Astrocyte (in vitro differentiated cells and primary cell): ENCODE measurements around the gene CA12. TPM values are rescaled to one million over a fixed set of nuclear protein-coding genes. Genes with fewer than 3 reads are reported as not detected.

Source experiments
- DNase-seq: peaks from one replicate; pipeline ENCODE4 v3.0.0-alpha.2; 2010; ENCODE audit warnings: low read depth
- FAIRE-seq: peaks from 2 replicates; lab custom pipeline; 2011; peaks lifted over from hg19 to GRCh38; lab: Jason Lieb, UNC
- H2AFZ ChIP-seq: 2 replicates; pipeline ENCODE4 v1.6.0; 2012; ENCODE audit warnings: low read depth, low read length, inconsistent platforms
- H3K27ac ChIP-seq: 2 replicates; pipeline ENCODE4 v1.5.1; 2011; ENCODE audit warnings: low read depth, low read length, inconsistent platforms
- H3K27me3 ChIP-seq: 2 replicates; pipeline ENCODE4 v1.6.0; 2011; ENCODE audit warnings: low read length, inconsistent platforms; ENCODE audit not compliant: insufficient read depth
- H3K36me3 ChIP-seq: 2 replicates; pipeline ENCODE4 v1.5.1; 2011; ENCODE audit warnings: low read length, inconsistent platforms; ENCODE audit not compliant: insufficient read depth
- H3K4me1 ChIP-seq: 2 replicates; pipeline ENCODE4 v1.5.1; 2011; ENCODE audit warnings: low read length, inconsistent platforms; ENCODE audit not compliant: insufficient read depth
- H3K4me2 ChIP-seq: 2 replicates; pipeline ENCODE4 v1.6.0; 2012; ENCODE audit warnings: low read length, inconsistent platforms
- H3K4me3 ChIP-seq: 2 replicates; pipeline ENCODE4 v1.5.1; 2011; ENCODE audit warnings: low read depth, mild to moderate bottlenecking, low read length, inconsistent platforms; ENCODE audit not compliant: insufficient read depth
- H3K79me2 ChIP-seq: 2 replicates; pipeline ENCODE4 v1.6.0; 2012; ENCODE audit warnings: mild to moderate bottlenecking, low read length, inconsistent platforms; ENCODE audit not compliant: insufficient read depth
- H3K9ac ChIP-seq: 2 replicates; pipeline ENCODE4 v1.6.0; 2012; ENCODE audit warnings: mild to moderate bottlenecking, low read length, inconsistent platforms
- H3K9me3 ChIP-seq: 2 replicates; pipeline ENCODE4 v1.5.1; 2012; ENCODE audit warnings: low read depth, mild to moderate bottlenecking, low read length, inconsistent platforms; ENCODE audit not compliant: insufficient read depth
- H4K20me1 ChIP-seq: 2 replicates; pipeline ENCODE4 v1.6.0; 2012; ENCODE audit warnings: low read length, inconsistent platforms; ENCODE audit not compliant: insufficient read depth
- H3K27ac Mint-ChIP-seq: one replicate; pipeline ENCODE4 v1.8.0; 2021; ENCODE audit warnings: mild to moderate bottlenecking, mixed read lengths; ENCODE audit not compliant: unreplicated experiment
- H3K27me3 Mint-ChIP-seq: one replicate; pipeline ENCODE4 v1.8.0; 2021; ENCODE audit warnings: low read depth, mixed read lengths; ENCODE audit not compliant: unreplicated experiment
- H3K36me3 Mint-ChIP-seq: one replicate; pipeline ENCODE4 v1.8.0; 2021; ENCODE audit warnings: low read depth, mixed read lengths; ENCODE audit not compliant: unreplicated experiment
- H3K4me1 Mint-ChIP-seq: one replicate; pipeline ENCODE4 v1.8.0; 2021; ENCODE audit warnings: low read depth, mixed read lengths; ENCODE audit not compliant: unreplicated experiment
- H3K4me3 Mint-ChIP-seq: one replicate; pipeline ENCODE4 v1.8.0; 2021; ENCODE audit warnings: mild to moderate bottlenecking, moderate library complexity, mixed read lengths; ENCODE audit not compliant: unreplicated experiment
- H3K9me3 Mint-ChIP-seq: one replicate; pipeline ENCODE4 v1.8.0; 2021; ENCODE audit warnings: mild to moderate bottlenecking, mixed read lengths; ENCODE audit not compliant: unreplicated experiment
- EZH2 ChIP-seq: IDR thresholded peaks from 2 replicates; pipeline ENCODE4 v1.6.1; 2012; ENCODE audit warnings: mild to moderate bottlenecking, low read length, inconsistent platforms; ENCODE audit not compliant: insufficient read depth
- total RNA-seq: library from RNA; stranded (reverse); gene quantifications from 2 replicates; pipeline ENCODE4 v1.2.1, GENCODE V29; 2021
- TF ChIP-seq, protein P1 (sequence below): IDR thresholded peaks from 2 replicates; pipeline ENCODE4 v1.5.1; 2011; ENCODE audit warnings: low read depth, mild to moderate bottlenecking, inconsistent platforms, low read length, moderate library complexity; ENCODE audit not compliant: insufficient read depth

CA12 gene
- total RNA-seq, 1 donor from 2014 or later, result 0.54 TPM

DNA sequence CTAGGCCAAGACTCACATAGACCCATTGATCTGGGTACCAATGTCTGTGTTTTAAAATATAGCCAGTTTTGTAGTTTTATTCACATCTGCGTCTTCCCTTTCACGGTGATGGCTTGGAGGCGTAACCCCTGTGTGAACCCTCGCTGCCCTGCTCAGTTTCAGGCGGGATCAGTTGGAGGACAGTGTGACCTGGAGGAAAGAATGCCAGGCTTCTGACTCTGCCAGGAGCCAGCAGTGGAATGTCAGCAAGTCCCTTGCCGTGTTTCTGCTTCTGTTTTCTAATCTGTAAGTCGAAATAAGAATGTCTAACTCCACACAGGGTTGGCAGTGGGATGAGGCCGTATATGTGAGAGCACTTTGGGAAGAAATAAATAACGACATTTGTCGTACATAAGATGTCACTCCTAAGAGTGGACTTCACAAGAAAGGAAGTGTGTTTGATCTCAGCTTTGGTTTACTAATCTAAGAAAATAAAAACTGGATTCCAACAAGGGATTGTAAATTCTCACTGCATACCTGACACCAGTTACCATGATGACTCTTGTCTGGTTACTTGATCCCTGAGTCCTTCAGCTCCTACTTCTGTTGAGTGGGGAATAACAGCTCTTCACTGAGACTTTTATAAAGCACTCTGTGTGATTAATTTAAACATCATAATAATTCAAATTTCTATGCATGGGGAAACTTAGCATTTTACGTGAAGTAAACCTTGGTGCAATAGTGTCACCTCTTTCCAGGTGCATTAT lies 6.3 kb upstream of the CA12 start:
- H3K9me3 Mint-ChIP-seq, result peaks cover 5% of the 10 kb centered on the region
- H3K79me2 ChIP-seq, result no peaks in the 10 kb centered on the region

DNA sequence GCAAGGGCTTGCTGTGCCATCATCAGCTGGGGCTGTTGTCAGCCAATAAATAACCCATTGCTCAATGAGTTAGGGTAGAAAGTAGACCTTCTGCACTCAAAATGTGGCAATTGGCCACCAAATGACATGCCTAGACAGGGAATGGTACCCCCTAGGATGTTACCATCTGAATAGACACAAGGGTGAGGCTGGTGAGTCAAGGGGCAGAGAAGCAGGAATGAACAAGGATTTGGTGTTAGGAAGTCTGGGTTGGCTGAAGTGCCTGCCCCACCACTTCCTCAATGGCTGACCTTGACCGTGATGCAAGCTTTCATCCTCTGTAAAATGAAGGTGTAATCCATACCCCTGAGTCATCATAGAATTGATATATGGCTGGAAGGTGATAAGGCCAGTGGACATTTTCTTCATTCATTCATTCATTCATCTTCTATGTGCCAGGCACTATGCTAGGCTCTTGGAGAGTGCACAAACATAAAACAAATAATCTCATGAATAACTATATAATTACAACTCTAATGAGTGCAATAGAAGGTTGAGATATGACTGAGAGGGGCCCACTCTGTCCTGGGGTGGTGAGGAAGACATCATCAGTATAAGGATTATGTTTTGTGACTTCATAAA lies 4.4 kb upstream of the CA12 start:
- no peak overlapping the region for H3K27ac ChIP-seq
- DNase-seq (no peak), FAIRE-seq (no peak)
- Mint-ChIP-seq H3K4me1 (peaks cover 3% of the 10 kb centered on the region), H3K36me3 (peaks cover 4% of the 10 kb centered on the region), H3K27me3 (peaks cover 74% of the 10 kb centered on the region), H3K27ac (no peak overlapping the region), H3K4me3 (no peak overlapping the region), H3K9me3 (peaks cover 5% of the 10 kb centered on the region)
- no peak overlapping the region for H3K4me3 ChIP-seq
- H3K9me3 ChIP-seq, result peaks cover 3% of the 10 kb centered on the region
- TF ChIP-seq EZH2, result no peak
- TF ChIP-seq, protein P1, sequence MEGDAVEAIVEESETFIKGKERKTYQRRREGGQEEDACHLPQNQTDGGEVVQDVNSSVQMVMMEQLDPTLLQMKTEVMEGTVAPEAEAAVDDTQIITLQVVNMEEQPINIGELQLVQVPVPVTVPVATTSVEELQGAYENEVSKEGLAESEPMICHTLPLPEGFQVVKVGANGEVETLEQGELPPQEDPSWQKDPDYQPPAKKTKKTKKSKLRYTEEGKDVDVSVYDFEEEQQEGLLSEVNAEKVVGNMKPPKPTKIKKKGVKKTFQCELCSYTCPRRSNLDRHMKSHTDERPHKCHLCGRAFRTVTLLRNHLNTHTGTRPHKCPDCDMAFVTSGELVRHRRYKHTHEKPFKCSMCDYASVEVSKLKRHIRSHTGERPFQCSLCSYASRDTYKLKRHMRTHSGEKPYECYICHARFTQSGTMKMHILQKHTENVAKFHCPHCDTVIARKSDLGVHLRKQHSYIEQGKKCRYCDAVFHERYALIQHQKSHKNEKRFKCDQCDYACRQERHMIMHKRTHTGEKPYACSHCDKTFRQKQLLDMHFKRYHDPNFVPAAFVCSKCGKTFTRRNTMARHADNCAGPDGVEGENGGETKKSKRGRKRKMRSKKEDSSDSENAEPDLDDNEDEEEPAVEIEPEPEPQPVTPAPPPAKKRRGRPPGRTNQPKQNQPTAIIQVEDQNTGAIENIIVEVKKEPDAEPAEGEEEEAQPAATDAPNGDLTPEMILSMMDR, result no peak
- no peak overlapping the region for H3K9ac ChIP-seq
- H3K27me3 ChIP-seq, result no peaks in the 10 kb centered on the region
- no peaks in the 10 kb centered on the region for H4K20me1 ChIP-seq
- no peak overlapping the region for H2AFZ ChIP-seq
- peaks cover 15% of the 10 kb centered on the region for H3K4me1 ChIP-seq
- H3K36me3 ChIP-seq, result no peaks in the 10 kb centered on the region
- H3K4me2 ChIP-seq, result no peak overlapping the region
- H3K79me2 ChIP-seq, result no peaks in the 10 kb centered on the region

More for the DNA sequence above, 6.3 kb upstream of the CA12 start:
- H3K9me3 ChIP-seq, result peaks cover 3% of the 10 kb centered on the region
- peaks cover 9% of the 10 kb centered on the region for H3K4me1 ChIP-seq
- H4K20me1 ChIP-seq, result no peaks in the 10 kb centered on the region
- no peak overlapping the region for H2AFZ ChIP-seq
- H3K9ac ChIP-seq, result no peak overlapping the region
- H3K36me3 ChIP-seq, result no peaks in the 10 kb centered on the region
- no peak overlapping the region for H3K4me3 Mint-ChIP-seq
- H3K4me1 Mint-ChIP-seq, result no peaks in the 10 kb centered on the region
- DNase-seq (no peak), FAIRE-seq (no peak)
- peaks cover 78% of the 10 kb centered on the region for H3K27me3 Mint-ChIP-seq
- no peaks in the 10 kb centered on the region for H3K27me3 ChIP-seq
- no peak overlapping the region for H3K27ac ChIP-seq
- no peak overlapping the region for H3K27ac Mint-ChIP-seq
- H3K4me3 ChIP-seq, result no peak overlapping the region
- TF ChIP-seq, protein P1, result no peak
- no peak for TF ChIP-seq EZH2
- H3K36me3 Mint-ChIP-seq, result peaks cover 6% of the 10 kb centered on the region
- no peak overlapping the region for H3K4me2 ChIP-seq

DNA sequence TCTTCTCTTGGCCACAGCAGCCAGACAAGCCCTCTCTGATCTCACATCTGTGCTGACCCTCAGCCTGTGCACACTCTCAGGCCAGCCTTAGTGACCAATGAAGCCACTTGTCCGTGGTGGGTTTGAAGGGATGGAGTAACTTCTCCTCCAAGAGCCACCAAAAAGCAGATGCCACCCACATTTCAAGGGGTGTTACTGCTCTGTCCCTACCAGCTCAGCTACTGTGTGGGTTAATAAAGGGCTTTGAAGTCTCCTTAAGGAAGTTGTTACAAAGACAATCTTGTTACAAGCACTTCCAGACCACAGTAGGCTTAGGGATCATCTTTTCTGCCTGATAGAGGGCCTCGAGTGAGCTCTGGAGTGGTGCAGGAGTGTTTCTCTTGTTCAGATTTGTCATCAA lies 3.3 kb upstream of the CA12 start:
- FAIRE-seq (no peak), DNase-seq (no peak)
- no peak overlapping the region for H3K4me2 ChIP-seq
- no peak overlapping the region for H3K4me3 ChIP-seq
- peaks cover 23% of the 10 kb centered on the region for H3K4me1 ChIP-seq
- H3K4me3 Mint-ChIP-seq, result no peak overlapping the region
- H3K27me3 Mint-ChIP-seq, result peaks cover 74% of the 10 kb centered on the region
- H4K20me1 ChIP-seq, result no peaks in the 10 kb centered on the region
- peaks cover 8% of the 10 kb centered on the region for H3K79me2 ChIP-seq
- H3K9ac ChIP-seq, result no peak overlapping the region
- no peak overlapping the region for H3K27ac ChIP-seq
- no peak overlapping the region for H2AFZ ChIP-seq
- no peaks in the 10 kb centered on the region for H3K27me3 ChIP-seq
- H3K36me3 Mint-ChIP-seq, result peaks cover 6% of the 10 kb centered on the region
- H3K9me3 ChIP-seq, result peaks cover 3% of the 10 kb centered on the region
- TF ChIP-seq, protein P1, result no peak
- TF ChIP-seq EZH2, result no peak
- H3K4me1 Mint-ChIP-seq, result peaks cover 6% of the 10 kb centered on the region
- H3K36me3 ChIP-seq, result no peaks in the 10 kb centered on the region
- H3K9me3 Mint-ChIP-seq, result peaks cover 5% of the 10 kb centered on the region
- H3K27ac Mint-ChIP-seq, result no peak overlapping the region
